Endothelial cell of umbilical vein (primary cell): Measurements from ENCODE around the gene CHST12.

Experiments used
- EZH2 ChIP-seq: IDR thresholded peaks from 2 replicates; pipeline ENCODE4 v1.6.1; 2012; ENCODE audit warnings: borderline replicate concordance, low read depth, mild to moderate bottlenecking, moderate library complexity, low read length, inconsistent platforms; ENCODE audit not compliant: severe bottlenecking
- FOS ChIP-seq: IDR thresholded peaks from 2 replicates; pipeline ENCODE4 v1.6.1; 2011; ENCODE audit warnings: mild to moderate bottlenecking, low read length, moderate library complexity, borderline replicate concordance; ENCODE audit not compliant: insufficient read depth
- GATA2 ChIP-seq: IDR thresholded peaks from 2 replicates; pipeline ENCODE4 v1.7.0; 2011; ENCODE audit warnings: low read depth, mild to moderate bottlenecking, moderate library complexity, mixed read lengths, low read length; ENCODE audit not compliant: insufficient read length, insufficient read depth
- JUN ChIP-seq: IDR thresholded peaks from 2 replicates; pipeline ENCODE4 v1.6.1; 2011; ENCODE audit warnings: borderline replicate concordance, low read depth; ENCODE audit not compliant: insufficient read length, insufficient read depth
- MYC ChIP-seq: IDR thresholded peaks from one replicate; pipeline ENCODE4 v1.6.1; 2011; ENCODE audit warnings: mild to moderate bottlenecking, low read depth, low read length
- POLR2A ChIP-seq: IDR thresholded peaks from 2 replicates; pipeline ENCODE4 v1.6.1; 2012; ENCODE audit warnings: low read depth, mild to moderate bottlenecking, control low read depth, low read length
- POLR2AphosphoS5 ChIP-seq: IDR thresholded peaks from 2 replicates; pipeline ENCODE4 v1.6.1; 2012; ENCODE audit warnings: low read depth, mild to moderate bottlenecking, control low read depth, low read length, moderate library complexity; ENCODE audit not compliant: insufficient read depth
- TF ChIP-seq, protein P1 (sequence below), 2 donors: IDR thresholded peaks; 1 replicate in 1 of 2; 2 replicates in 1 of 2; pipeline ENCODE4 v1.5.1; 2011; ENCODE audit warnings: low read length in 2 of 2, mild to moderate bottlenecking in 2 of 2, moderate library complexity in 2 of 2, control low read depth in 1 of 2, inconsistent platforms in 1 of 2, low read depth in 1 of 2; ENCODE audit not compliant: insufficient read depth in 1 of 2; ENCODE audit errors: extremely low read depth in 1 of 2
- TF ChIP-seq, protein P2 (sequence below): IDR thresholded peaks from 2 replicates; pipeline ENCODE4 v1.6.1; 2011; ENCODE audit not compliant: insufficient read depth, insufficient read length

DNA sequence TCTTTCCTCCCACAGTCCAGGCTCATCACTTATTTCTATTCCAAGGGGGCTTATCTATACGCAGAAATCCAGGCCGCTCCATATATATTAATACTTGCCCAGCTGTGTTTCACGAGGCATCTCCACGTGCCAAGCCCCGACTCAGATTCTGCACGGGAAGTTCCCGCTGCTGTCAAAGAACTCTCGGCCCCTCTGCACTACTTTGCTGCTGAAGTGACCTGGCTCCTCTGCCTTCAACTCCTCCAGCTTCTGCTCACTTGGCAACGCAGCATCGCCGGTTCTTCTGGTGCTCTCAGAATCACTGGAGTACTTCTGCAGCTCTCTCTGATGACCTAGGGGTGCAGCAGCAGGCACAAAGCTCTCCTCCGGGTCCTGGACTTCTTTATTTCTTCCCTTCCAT, 9.7 kb upstream of the CHST12 start:
- TF ChIP-seq, protein P1, sequence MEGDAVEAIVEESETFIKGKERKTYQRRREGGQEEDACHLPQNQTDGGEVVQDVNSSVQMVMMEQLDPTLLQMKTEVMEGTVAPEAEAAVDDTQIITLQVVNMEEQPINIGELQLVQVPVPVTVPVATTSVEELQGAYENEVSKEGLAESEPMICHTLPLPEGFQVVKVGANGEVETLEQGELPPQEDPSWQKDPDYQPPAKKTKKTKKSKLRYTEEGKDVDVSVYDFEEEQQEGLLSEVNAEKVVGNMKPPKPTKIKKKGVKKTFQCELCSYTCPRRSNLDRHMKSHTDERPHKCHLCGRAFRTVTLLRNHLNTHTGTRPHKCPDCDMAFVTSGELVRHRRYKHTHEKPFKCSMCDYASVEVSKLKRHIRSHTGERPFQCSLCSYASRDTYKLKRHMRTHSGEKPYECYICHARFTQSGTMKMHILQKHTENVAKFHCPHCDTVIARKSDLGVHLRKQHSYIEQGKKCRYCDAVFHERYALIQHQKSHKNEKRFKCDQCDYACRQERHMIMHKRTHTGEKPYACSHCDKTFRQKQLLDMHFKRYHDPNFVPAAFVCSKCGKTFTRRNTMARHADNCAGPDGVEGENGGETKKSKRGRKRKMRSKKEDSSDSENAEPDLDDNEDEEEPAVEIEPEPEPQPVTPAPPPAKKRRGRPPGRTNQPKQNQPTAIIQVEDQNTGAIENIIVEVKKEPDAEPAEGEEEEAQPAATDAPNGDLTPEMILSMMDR (IDR thresholded peaks at IDR 0.05; ENCODE audit: extremely low read depth in 1 of 2, insufficient read depth in 1 of 2, low read depth in 1 of 2, low read length in 2 of 2), result no peak
- TF ChIP-seq POLR2A (no peak), EZH2 (no peak), POLR2AphosphoS5 (no peak), FOS (no peak), GATA2 (no peak), MYC (no peak), JUN (no peak)
- TF ChIP-seq, protein P2, sequence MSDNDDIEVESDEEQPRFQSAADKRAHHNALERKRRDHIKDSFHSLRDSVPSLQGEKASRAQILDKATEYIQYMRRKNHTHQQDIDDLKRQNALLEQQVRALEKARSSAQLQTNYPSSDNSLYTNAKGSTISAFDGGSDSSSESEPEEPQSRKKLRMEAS, result no peak
